Measurements from ENCODE around the gene RASGEF1B. TPM values are rescaled to one million over a fixed set of nuclear protein-coding genes. Genes with fewer than 3 reads are reported as not detected.

Gene RASGEF1B
- total RNA-seq, 1 experiment from 2014 or later, result 7.5 TPM

DNA sequence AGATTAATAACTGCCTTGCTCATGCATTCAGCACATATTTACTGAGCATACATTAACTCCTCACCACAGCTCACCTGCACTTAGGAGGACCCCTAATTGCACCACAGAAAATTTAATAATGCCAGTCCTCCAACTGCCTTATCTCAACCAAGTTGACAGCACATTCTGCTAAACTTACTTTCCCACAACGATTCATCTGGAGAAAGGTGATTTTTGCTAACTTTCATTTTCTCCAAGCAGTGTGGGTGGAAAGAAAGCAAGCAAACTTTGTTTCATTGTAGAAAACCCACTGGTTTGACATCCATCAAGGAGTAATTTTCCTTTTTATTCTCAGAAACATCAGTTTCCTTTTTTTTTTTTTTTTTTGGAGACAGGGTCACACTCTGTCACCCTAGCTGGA is 49.1 kb downstream of the RASGEF1B start:
- no peak overlapping the region for H3K27ac Mint-ChIP-seq
- TF ChIP-seq, protein P1, sequence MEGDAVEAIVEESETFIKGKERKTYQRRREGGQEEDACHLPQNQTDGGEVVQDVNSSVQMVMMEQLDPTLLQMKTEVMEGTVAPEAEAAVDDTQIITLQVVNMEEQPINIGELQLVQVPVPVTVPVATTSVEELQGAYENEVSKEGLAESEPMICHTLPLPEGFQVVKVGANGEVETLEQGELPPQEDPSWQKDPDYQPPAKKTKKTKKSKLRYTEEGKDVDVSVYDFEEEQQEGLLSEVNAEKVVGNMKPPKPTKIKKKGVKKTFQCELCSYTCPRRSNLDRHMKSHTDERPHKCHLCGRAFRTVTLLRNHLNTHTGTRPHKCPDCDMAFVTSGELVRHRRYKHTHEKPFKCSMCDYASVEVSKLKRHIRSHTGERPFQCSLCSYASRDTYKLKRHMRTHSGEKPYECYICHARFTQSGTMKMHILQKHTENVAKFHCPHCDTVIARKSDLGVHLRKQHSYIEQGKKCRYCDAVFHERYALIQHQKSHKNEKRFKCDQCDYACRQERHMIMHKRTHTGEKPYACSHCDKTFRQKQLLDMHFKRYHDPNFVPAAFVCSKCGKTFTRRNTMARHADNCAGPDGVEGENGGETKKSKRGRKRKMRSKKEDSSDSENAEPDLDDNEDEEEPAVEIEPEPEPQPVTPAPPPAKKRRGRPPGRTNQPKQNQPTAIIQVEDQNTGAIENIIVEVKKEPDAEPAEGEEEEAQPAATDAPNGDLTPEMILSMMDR (conservative IDR thresholded peaks at IDR 0.05), result no peak
- no peak for DNase-seq

More for the DNA sequence above, 49.1 kb downstream of the RASGEF1B start:
- H3K27ac ChIP-seq (ENCODE audit: insufficient read length, low read depth, low read length), result no peak overlapping the region
- no peak overlapping the region for H3T11ph ChIP-seq (ENCODE audit: low read length)
- H3K79me2 ChIP-seq (ENCODE audit: insufficient read depth, low read length), result no peaks in the 10 kb centered on the region
- H3K18ac ChIP-seq (ENCODE audit: insufficient read length, low read depth, low read length), result no peak overlapping the region
- H2BK120ac ChIP-seq (ENCODE audit: low read depth, low read length, poor library complexity, severe bottlenecking), result no peak overlapping the region
- Mint-ChIP-seq H3K4me3 (no peak overlapping the region), H3K9me3 (no peaks in the 10 kb centered on the region; a peak in 1 of 5 replicates), H3K36me3 (ENCODE audit: insufficient read depth in 1 of 3, low read depth in 3 of 3) (no peaks in the 10 kb centered on the region; a peak in 1 of 7 replicates), H3K4me1 (peaks cover 80 to 82% of the 10 kb centered on the region in 2 experiments), H3K27me3 (ENCODE audit: low read depth) (no peaks in the 10 kb centered on the region)
- no peak overlapping the region for H2AK5ac ChIP-seq (ENCODE audit: insufficient read length, low read length)
- H2BK15ac ChIP-seq (ENCODE audit: low read depth, low read length), result no peak overlapping the region
- H3K4me2 ChIP-seq (ENCODE audit: insufficient read depth, insufficient read length, low read length), result no peak overlapping the region
- no peak overlapping the region for H4K5ac ChIP-seq (ENCODE audit: insufficient read length, low read depth, low read length)
- no peak overlapping the region for H3K4ac ChIP-seq (ENCODE audit: low read depth, low read length)
- no peak overlapping the region for H4K91ac ChIP-seq (ENCODE audit: insufficient read length, low read depth, low read length)
- no peaks in the 10 kb centered on the region for H3K9me3 ChIP-seq (ENCODE audit: control insufficient read depth, low read depth, low read length)
- no peaks in the 10 kb centered on the region for H4K20me1 ChIP-seq (ENCODE audit: control insufficient read depth, insufficient read depth, insufficient read length)
- H2BK12ac ChIP-seq (ENCODE audit: insufficient read length, low read depth, low read length), result no peak overlapping the region
- no peak overlapping the region for H2BK20ac ChIP-seq (ENCODE audit: low read depth, low read length, poor library complexity, severe bottlenecking)
- H3K9ac ChIP-seq (ENCODE audit: extremely low read depth, insufficient read length, low read length), result no peak overlapping the region
- no peak overlapping the region for H2BK5ac ChIP-seq (ENCODE audit: insufficient read length, low read length)
- no peaks in the 10 kb centered on the region for H3K27me3 ChIP-seq (ENCODE audit: insufficient read depth, low read length)
- peaks cover 3% of the 10 kb centered on the region for H3K23me2 ChIP-seq (ENCODE audit: insufficient read length, low read depth, low read length, poor library complexity, severe bottlenecking)
- H3K56ac ChIP-seq (ENCODE audit: insufficient read length, low read depth, low read length), result no peak overlapping the region
- peaks cover 12% of the 10 kb centered on the region; the same call in 1 of the 2 replicates for H3K4me1 ChIP-seq (ENCODE audit: insufficient read depth, low read length)
- H3K14ac ChIP-seq (ENCODE audit: insufficient read depth, low read length), result no peak overlapping the region
- WGBS (ENCODE audit: extremely low coverage, insufficient read length, low lambda C conversion rate), result no CpG with 5 or more reads among the region's 1 CpG
- H3K79me1 ChIP-seq (ENCODE audit: insufficient read depth, low read depth, low read length, poor library complexity, severe bottlenecking), result no peaks in the 10 kb centered on the region
- H3K23ac ChIP-seq (ENCODE audit: insufficient read length, low read depth, low read length), result no peak overlapping the region
- H2AFZ ChIP-seq (ENCODE audit: low read length), result no peak overlapping the region
- H4K8ac ChIP-seq (replicated peaks; ENCODE audit: insufficient read length, low read depth, low read length), result no peak overlapping the region

Measured in H9 (cell line).